Right lobe of liver (tissue), 4 donors: Measurements from ENCODE around the gene PFN2.

Source experiments
- CTCF ChIP-seq, 4 donors: fragments of 200-600 bp in 3 of 4; fragments of 450-650 bp in 1 of 4; IDR thresholded peaks; one replicate each; pipeline versions ENCODE4 v1.5.1 to v1.8.0; 2016 to 2022; ENCODE audit warnings: antibody characterized with exemption in 4 of 4, mild to moderate bottlenecking in 2 of 4
- POLR2A ChIP-seq: fragments of 450-650 bp; IDR thresholded peaks from one replicate; pipeline ENCODE4 v1.6.1; 2017; ENCODE audit warnings: antibody characterized with exemption, mild to moderate bottlenecking
- donor health status: DM: no; HTN: no; CAD: no.
- donor health status: DM: no; HTN: no; CAD: no.
- donor health status: DM: no; HTN: yes; CAD: no.

DNA sequence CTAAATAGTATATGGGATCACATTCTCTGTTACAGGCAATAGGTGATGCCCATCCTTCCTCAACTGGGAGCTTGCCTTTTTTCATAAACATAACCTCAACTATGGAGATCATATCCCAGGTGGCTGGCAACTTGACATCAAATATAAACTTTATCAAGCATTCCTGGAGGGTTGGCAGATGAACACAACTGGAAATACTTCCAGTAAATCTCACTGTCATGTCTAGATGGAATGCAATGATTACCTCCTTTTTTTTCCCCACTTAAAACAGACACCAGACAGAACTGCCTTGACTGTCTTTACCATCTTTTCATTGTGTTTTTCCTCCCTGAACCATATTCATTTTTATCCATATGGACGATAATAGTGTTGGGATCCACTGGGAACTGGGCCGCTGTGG lies 43.1 kb upstream of the PFN2 start:
- no peak for TF ChIP-seq CTCF (IDR thresholded peaks at IDR 0.05)
- TF ChIP-seq POLR2A, result no peak
